ENCODE measurements around the gene EXD3. TPM values are rescaled to one million over a fixed set of nuclear protein-coding genes. Genes with fewer than 3 reads are reported as not detected.

EXD3 gene
- total and polyA plus RNA-seq, 2 donors (not counting 1 experiment from before 2014, with no cell fraction given), result 2.6 to 13.0 TPM

DNA sequence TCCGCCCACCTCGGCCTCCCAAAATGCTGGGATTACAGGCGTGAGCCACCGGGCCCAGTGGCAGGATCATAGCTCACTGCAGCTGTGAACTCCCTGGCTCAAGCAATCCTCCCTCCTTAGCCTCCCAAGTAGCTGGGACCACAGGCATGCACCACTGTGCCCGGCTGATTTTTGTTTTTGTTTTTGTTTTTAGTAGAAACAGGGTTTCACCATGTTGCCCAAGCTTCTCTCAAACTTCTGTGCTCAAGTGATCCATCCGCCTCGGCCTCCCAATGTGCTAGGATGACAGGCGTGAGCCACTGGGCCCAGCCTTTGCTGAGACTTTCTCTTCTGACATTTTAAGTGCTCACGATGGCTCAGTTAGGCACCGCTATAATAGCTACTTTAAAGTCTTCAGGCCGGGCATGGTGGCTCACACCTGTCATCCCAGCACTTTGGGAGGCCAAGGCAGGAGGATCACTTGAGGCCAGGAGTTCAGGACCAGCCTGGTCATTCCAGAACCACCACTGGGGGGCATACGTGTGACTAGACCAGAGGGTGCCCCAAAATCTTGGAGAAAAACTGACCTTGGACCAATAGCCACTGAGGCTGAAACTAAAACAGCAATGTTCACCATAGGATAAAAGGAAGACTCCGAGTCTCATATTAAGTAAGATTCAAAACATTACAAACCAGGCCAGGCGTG is 21.3 kb upstream of the EXD3 start:
- H3K4me2 ChIP-seq (ENCODE audit: extremely low read depth, insufficient read depth, low read length), result no peak overlapping the region
- no peaks in the 10 kb centered on the region for H3K9me3 ChIP-seq (ENCODE audit: control insufficient read depth, insufficient read depth, low read depth, low read length)
- no peaks in the 10 kb centered on the region for H3K79me2 ChIP-seq (ENCODE audit: control insufficient read depth, insufficient read depth, low read length)
- H3K27ac ChIP-seq (ENCODE audit: insufficient read depth, low read length), result no peak overlapping the region
- H4K20me1 ChIP-seq (ENCODE audit: control insufficient read depth, extremely low read depth, insufficient read depth, low read length), result no peaks in the 10 kb centered on the region
- H3K27me3 ChIP-seq (ENCODE audit: control insufficient read depth, insufficient read depth, low read length), result no peaks in the 10 kb centered on the region
- no peak overlapping the region for H3K9ac ChIP-seq (ENCODE audit: insufficient read depth, low read length)
- no peak for DNase-seq (ENCODE audit: low read depth in 2 of 2)
- TF ChIP-seq, protein P1, sequence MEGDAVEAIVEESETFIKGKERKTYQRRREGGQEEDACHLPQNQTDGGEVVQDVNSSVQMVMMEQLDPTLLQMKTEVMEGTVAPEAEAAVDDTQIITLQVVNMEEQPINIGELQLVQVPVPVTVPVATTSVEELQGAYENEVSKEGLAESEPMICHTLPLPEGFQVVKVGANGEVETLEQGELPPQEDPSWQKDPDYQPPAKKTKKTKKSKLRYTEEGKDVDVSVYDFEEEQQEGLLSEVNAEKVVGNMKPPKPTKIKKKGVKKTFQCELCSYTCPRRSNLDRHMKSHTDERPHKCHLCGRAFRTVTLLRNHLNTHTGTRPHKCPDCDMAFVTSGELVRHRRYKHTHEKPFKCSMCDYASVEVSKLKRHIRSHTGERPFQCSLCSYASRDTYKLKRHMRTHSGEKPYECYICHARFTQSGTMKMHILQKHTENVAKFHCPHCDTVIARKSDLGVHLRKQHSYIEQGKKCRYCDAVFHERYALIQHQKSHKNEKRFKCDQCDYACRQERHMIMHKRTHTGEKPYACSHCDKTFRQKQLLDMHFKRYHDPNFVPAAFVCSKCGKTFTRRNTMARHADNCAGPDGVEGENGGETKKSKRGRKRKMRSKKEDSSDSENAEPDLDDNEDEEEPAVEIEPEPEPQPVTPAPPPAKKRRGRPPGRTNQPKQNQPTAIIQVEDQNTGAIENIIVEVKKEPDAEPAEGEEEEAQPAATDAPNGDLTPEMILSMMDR (conservative IDR thresholded peaks at IDR 0.05 in 1 of 2, IDR thresholded peaks at IDR 0.05 in 1 of 2; ENCODE audit: low read depth in 1 of 2, low read length in 2 of 2), result no peak
- TF ChIP-seq EZH2 (IDR thresholded peaks at IDR 0.05; ENCODE audit: low read length, missing control alignments), result no peak
- no peak overlapping the region for H2AFZ ChIP-seq (ENCODE audit: low read length)
- H3K4me1 ChIP-seq (ENCODE audit: control insufficient read depth, extremely low read depth, insufficient read depth, low read length), result peaks cover 2% of the 10 kb centered on the region
- no peak overlapping the region for H3K4me3 ChIP-seq (replicated peaks in 1 of 4; ENCODE audit: control extremely low read depth in 1 of 4, insufficient read depth in 1 of 4, low read depth in 3 of 4, low read length in 4 of 4)
- H3K36me3 ChIP-seq (ENCODE audit: control insufficient read depth, insufficient read depth, low read length), result peaks cover 3% of the 10 kb centered on the region

DNA sequence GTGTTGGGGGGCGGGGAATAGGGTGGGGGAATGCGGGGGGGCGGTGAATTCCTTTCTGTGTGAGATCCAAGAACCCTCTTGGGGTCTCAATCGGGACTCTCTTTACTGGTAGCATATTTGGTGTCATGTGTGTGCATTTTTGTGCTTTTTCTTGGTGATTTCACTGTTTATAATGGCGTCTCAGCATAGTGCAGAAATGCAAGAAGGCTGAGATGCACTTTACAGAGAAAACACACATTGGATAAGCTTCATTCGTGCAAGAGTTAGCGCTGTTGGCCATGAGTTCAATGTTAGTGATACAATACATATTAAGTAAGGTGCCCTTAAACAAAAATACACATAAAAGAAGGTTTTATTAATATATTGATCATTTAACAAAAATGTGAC is 19.0 kb upstream of the EXD3 start:
- no peak overlapping the region for H2AFZ ChIP-seq (ENCODE audit: low read length)
- no peak for TF ChIP-seq EZH2 (IDR thresholded peaks at IDR 0.05; ENCODE audit: low read length, missing control alignments)
- TF ChIP-seq, protein P1 (conservative IDR thresholded peaks at IDR 0.05 in 1 of 2, IDR thresholded peaks at IDR 0.05 in 1 of 2; ENCODE audit: low read depth in 1 of 2, low read length in 2 of 2), result no peak
- H3K27me3 ChIP-seq (ENCODE audit: control insufficient read depth, insufficient read depth, low read length), result no peaks in the 10 kb centered on the region
- H3K36me3 ChIP-seq (ENCODE audit: control insufficient read depth, insufficient read depth, low read length), result no peaks in the 10 kb centered on the region
- H3K27ac ChIP-seq (ENCODE audit: insufficient read depth, low read length), result no peak overlapping the region
- no peak for DNase-seq (ENCODE audit: low read depth in 2 of 2)
- no peak overlapping the region for H3K9ac ChIP-seq (ENCODE audit: insufficient read depth, low read length)
- no peaks in the 10 kb centered on the region for H4K20me1 ChIP-seq (ENCODE audit: control insufficient read depth, extremely low read depth, insufficient read depth, low read length)
- no peak overlapping the region for H3K4me2 ChIP-seq (ENCODE audit: extremely low read depth, insufficient read depth, low read length)
- peaks cover 2% of the 10 kb centered on the region for H3K4me1 ChIP-seq (ENCODE audit: control insufficient read depth, extremely low read depth, insufficient read depth, low read length)
- no peak overlapping the region for H3K4me3 ChIP-seq (replicated peaks in 1 of 4; ENCODE audit: control extremely low read depth in 1 of 4, insufficient read depth in 1 of 4, low read depth in 3 of 4, low read length in 4 of 4)
- H3K9me3 ChIP-seq (ENCODE audit: control insufficient read depth, insufficient read depth, low read depth, low read length), result no peaks in the 10 kb centered on the region
- no peaks in the 10 kb centered on the region for H3K79me2 ChIP-seq (ENCODE audit: control insufficient read depth, insufficient read depth, low read length)

DNA sequence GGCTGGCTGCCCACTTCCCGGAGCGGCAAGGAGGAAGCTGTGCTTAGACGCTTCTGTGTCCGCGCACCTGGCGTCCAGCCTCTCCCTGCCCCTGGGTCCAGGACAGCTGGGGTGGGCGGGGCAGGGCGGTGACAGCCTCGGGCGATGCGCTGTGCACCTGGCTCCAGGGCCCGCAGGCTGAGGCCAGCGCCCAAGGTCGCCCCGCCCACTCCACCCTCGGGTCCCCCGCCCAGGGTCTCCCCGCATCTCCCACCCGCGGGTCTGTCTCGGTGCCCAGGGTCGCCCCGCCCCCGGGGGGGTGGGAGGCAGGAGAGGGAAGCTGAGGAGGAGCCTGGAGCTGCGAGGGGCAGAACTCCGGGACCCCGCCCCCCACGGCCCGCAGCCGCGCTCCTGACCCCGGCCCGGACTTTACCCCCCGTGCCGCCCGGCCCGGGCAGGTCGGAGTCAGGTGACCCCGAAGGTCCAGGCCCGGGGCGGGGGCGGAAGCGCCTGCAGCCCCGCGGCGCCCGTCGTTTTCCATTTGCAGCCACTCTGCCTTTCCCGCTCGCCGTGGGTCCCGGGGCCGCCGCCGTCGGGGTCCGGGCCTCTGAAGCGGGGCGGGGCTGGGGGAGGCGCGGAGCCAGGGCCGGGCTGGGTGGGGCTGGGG is 18.4 kb upstream of the EXD3 start, which contains the start of gene ENTPD8:
TSS of gene ENTPD8 (minus strand) at position 69 of the 646 bp plus-strand sequence. CDS start 3,072 bp downstream, outside the sequence.
- Histone ChIP-seq H3K27ac (ENCODE audit: insufficient read depth, low read length) (no peak within 1 kb of the TSS), H3K4me1 (ENCODE audit: control insufficient read depth, extremely low read depth, insufficient read depth, low read length) (peaks cover 2% of the 10 kb centered on the region), H3K79me2 (ENCODE audit: control insufficient read depth, insufficient read depth, low read length) (no peaks in the 10 kb centered on the region), H2AFZ (ENCODE audit: low read length) (no peak within 1 kb of the TSS), H3K9me3 (ENCODE audit: control insufficient read depth, insufficient read depth, low read depth, low read length) (no peaks in the 10 kb centered on the region), H3K4me2 (ENCODE audit: extremely low read depth, insufficient read depth, low read length) (peak within 1 kb of the TSS; percentile 51), H4K20me1 (ENCODE audit: control insufficient read depth, extremely low read depth, insufficient read depth, low read length) (no peaks in the 10 kb centered on the region), H3K4me3 (replicated peaks in 1 of 4; ENCODE audit: control extremely low read depth in 1 of 4, insufficient read depth in 1 of 4, low read depth in 3 of 4, low read length in 4 of 4) (peak within 1 kb of the TSS in 1 of 4 experiments; percentile 39), H3K27me3 (ENCODE audit: control insufficient read depth, insufficient read depth, low read length) (no peaks in the 10 kb centered on the region), H3K36me3 (ENCODE audit: control insufficient read depth, insufficient read depth, low read length) (no peaks in the 10 kb centered on the region), H3K9ac (ENCODE audit: insufficient read depth, low read length) (no peak within 1 kb of the TSS)
- DNase-seq (ENCODE audit: low read depth in 2 of 2), result no peak
- TF ChIP-seq, protein P1 (conservative IDR thresholded peaks at IDR 0.05 in 1 of 2, IDR thresholded peaks at IDR 0.05 in 1 of 2; ENCODE audit: low read depth in 1 of 2, low read length in 2 of 2), result no peak
- no peak for TF ChIP-seq EZH2 (IDR thresholded peaks at IDR 0.05; ENCODE audit: low read length, missing control alignments)
